Measurements from ENCODE around the gene MKRN3.
"Not testable (repeated sequence)": the region's sequence is repeated elsewhere in the genome, so short reads cannot be mapped to it uniquely, and the experiment has no call there.

MKRN3 gene

DNA sequence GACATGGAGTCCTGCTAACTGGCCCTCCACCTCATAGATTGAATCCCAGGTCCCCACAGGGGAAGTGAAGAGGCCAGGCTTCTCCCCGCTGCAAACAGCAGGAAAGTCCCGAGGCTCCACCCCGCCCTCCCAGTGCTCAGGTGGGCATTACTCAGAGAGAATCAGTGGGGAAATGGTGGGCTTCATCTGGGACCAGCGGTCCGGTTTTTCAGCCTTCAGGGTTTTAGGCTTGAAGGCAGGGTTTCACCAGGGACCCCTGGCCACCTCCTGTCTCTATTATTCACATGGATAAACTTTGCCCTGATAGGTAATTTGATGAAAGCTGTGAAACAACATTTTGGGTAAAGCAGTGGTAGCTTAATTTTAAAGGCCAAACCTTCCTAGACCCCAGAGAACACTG is 31.3 kb downstream of the MKRN3 start:
- Histone ChIP-seq H3K4me3 (ENCODE audit: low read length) (no peak overlapping the region), H3K9ac (ENCODE audit: low read length) (no peak overlapping the region), H3K4me1 (ENCODE audit: control insufficient read depth, insufficient read depth, low read length) (no peaks in the 10 kb centered on the region), H3K27me3 (ENCODE audit: control insufficient read depth, insufficient read depth, low read length) (no peaks in the 10 kb centered on the region), H3K36me3 (ENCODE audit: control insufficient read depth, insufficient read depth, low read length) (no peaks in the 10 kb centered on the region), H3K27ac (ENCODE audit: low read depth, low read length) (no peak overlapping the region)

DNA sequence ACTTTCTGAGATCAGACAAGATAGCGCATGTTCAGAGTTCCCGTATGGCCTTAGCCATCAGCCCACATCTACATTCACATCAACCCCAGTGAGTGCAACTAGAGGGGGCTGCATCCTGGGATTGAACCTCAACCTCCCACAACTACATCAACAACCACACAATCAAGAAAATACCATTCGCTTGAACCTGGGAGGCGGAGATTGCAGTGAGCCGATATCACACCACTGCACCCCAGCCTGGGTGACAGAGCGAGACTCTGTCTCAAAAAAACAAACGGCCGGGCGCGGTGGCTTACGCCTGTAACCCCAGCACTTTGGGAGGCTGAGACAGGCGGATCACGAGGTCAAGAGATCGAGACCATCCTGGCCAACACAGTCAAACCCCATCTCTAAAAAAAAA is 31.8 kb downstream of the MKRN3 start:
- not testable (repeated sequence) for H3K27ac ChIP-seq (ENCODE audit: low read depth, low read length); H3K27me3 ChIP-seq (ENCODE audit: control insufficient read depth, insufficient read depth, low read length); H3K36me3 ChIP-seq (ENCODE audit: control insufficient read depth, insufficient read depth, low read length); H3K4me3 ChIP-seq (ENCODE audit: low read length); H3K9ac ChIP-seq (ENCODE audit: low read length); H3K4me1 ChIP-seq (ENCODE audit: control insufficient read depth, insufficient read depth, low read length)

DNA sequence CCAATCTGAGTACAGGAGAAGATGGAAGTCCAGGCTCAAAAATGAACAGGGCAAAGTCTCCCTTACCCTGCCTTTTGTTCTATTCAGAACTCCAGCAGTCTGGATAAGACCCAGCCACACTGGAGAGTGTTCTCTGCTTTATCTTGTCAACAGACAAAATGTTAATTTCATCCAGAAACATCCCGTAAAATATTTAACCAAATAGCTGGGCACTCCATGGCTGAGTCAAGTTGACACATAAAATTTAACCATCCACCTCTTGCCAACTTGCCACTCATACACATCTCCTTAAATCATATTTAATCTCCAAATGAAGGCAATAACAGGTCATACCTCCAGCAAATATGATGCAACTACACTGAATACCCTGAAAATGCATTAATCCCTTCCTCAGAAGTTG is 33.6 kb downstream of the MKRN3 start:
- Histone ChIP-seq H3K27me3 (ENCODE audit: control insufficient read depth, insufficient read depth, low read length) (no peaks in the 10 kb centered on the region), H3K4me1 (ENCODE audit: control insufficient read depth, insufficient read depth, low read length) (no peaks in the 10 kb centered on the region), H3K9ac (ENCODE audit: low read length) (no peak overlapping the region), H3K4me3 (ENCODE audit: low read length) (no peak overlapping the region), H3K36me3 (ENCODE audit: control insufficient read depth, insufficient read depth, low read length) (no peaks in the 10 kb centered on the region), H3K27ac (ENCODE audit: low read depth, low read length) (no peak overlapping the region)

DNA sequence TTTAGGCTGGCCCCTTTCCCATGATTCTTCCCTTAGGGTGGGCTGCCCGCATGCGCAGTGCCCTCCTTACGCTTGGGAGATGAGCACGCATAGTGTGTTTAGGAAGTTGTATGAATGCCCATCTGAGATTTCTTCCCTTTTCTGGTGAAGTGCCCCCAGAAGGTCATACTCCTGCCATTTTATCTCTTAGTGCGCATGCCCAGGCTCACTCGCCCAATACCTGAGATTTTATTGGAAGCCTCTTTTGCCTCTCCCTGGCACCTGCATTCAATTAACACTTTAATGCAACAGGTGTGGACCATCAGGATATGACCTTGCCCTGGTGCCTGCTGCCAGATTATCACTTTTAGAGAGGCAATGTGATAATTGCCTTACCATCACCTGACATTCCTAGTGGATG is 36.6 kb downstream of the MKRN3 start:
- no peaks in the 10 kb centered on the region for H3K27me3 ChIP-seq (ENCODE audit: control insufficient read depth, insufficient read depth, low read length)
- no peak overlapping the region for H3K27ac ChIP-seq (ENCODE audit: low read depth, low read length)
- H3K4me1 ChIP-seq (ENCODE audit: control insufficient read depth, insufficient read depth, low read length) = no peaks in the 10 kb centered on the region
- H3K4me3 ChIP-seq (ENCODE audit: low read length) = no peak overlapping the region
- no peak overlapping the region for H3K9ac ChIP-seq (ENCODE audit: low read length)
- H3K36me3 ChIP-seq (ENCODE audit: control insufficient read depth, insufficient read depth, low read length) = no peaks in the 10 kb centered on the region

DNA sequence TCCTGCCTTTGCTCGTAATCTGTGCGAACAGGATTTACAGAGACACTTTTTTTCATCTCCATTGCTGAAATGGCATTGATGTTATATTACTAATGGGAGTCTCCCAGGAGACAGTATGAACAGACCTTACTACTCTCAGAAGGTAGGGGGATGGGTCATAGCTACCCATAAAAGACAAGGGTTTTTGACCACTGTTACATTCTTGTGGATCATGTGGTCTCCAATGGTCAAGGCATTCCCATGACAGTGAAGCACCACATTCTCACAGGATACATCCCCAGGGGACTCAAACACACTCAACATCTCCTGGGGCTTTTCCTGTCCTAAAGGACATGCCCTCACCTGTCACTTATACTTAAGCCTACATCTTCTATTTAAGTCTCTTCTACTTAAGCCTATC is 40.8 kb downstream of the MKRN3 start:
- Histone ChIP-seq H3K27me3 (ENCODE audit: control insufficient read depth, insufficient read depth, low read length) (no peaks in the 10 kb centered on the region), H3K27ac (ENCODE audit: low read depth, low read length) (no peak overlapping the region), H3K36me3 (ENCODE audit: control insufficient read depth, insufficient read depth, low read length) (no peaks in the 10 kb centered on the region), H3K9ac (ENCODE audit: low read length) (no peak overlapping the region), H3K4me1 (ENCODE audit: control insufficient read depth, insufficient read depth, low read length) (no peaks in the 10 kb centered on the region), H3K4me3 (ENCODE audit: low read length) (no peak overlapping the region)

DNA sequence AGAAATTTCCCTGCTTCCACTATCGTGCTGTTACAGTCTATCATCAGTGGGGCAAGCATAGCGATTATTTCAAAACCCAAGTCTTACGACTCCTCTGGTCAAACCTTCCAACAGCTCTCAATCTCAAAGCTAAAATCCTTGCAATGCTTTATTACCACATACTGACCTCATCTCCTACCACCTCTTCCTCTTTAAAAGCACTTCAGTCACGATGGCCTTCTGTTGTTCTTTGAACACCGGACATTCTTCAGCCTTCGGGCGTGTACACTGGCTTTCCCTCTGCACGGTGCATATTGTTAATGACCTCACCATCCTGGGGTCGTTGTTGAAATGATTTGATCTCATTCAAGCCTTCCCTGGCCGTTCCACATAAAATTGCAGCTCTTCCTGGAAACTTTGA is 51.1 kb downstream of the MKRN3 start:
- Histone ChIP-seq H3K4me3 (ENCODE audit: low read length) (no peak overlapping the region), H3K27ac (ENCODE audit: low read depth, low read length) (no peak overlapping the region), H3K4me1 (ENCODE audit: control insufficient read depth, insufficient read depth, low read length) (no peaks in the 10 kb centered on the region), H3K36me3 (ENCODE audit: control insufficient read depth, insufficient read depth, low read length) (no peaks in the 10 kb centered on the region), H3K9ac (ENCODE audit: low read length) (no peak overlapping the region), H3K27me3 (ENCODE audit: control insufficient read depth, insufficient read depth, low read length) (no peaks in the 10 kb centered on the region)

Measured in rectal smooth muscle tissue (tissue), 1 donor.